A549 treated with Hydrocortisone at 1 μM for 4 hours (cell line): ENCODE data around the gene KLHDC7A. TPM values are rescaled to one million over a fixed set of nuclear protein-coding genes. Genes with fewer than 3 reads are reported as not detected.

Experiments
- total RNA-seq: library from RNA; stranded (reverse); fragments of 200-300 nt; extraction: Qiagen RNA extraction; gene quantifications from 5 replicates; pipeline ENCODE4 v1.2.3, GENCODE V29; 2022

KLHDC7A gene
- total RNA-seq: 1.2 to 2.3 TPM (median 1.3 TPM) in 5 replicates

DNA sequence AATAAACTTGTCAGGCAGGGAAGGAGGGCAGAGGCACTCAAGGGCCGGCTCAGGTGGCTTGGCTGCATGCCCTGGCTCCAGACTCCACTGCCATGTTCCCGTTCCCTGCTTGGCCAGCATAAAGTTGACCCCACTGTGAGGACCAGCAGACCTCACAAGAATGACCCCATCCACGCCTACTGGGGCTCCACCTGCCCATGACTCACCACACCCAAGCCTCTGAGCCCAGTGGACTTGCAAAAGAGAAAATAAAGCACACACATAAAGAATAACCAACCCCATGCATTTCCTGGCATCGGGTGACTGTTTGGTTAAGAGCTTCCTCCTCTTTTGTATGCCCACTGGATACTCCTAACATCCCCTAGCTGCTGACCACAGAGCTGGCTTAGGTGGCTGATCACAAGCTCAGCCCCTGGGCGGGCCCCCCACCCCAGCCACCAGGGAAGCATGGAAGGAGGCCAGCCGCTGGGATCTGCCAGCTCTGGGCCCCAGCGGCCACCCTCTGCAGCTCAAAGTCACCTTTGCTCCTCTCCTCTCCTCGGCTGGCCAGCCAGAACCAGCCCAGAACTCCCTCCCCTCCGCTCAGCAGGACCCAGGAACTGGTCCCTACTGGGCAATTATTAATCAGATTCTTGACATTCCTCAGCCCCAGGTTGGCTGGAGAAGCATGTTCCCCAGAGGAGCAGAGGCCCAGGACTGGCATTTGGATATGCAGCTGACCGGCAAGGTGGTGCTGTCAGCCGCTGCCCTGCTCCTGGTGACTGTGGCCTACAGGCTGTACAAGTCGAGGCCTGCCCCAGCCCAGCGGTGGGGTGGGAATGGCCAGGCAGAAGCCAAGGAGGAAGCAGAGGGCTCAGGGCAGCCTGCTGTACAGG is at the start of gene KLHDC7A:
Gene KLHDC7A, plus strand, starts transcription at position 616 of the 875 bp plus-strand sequence. Its CDS starts 52 bp downstream, at position 668.

Other genes starting within 250 kb of the KLHDC7A start
- 0.63 to 0.78 TPM (median 0.74 TPM) in 5 replicates for gene PAX7, start 149.9 kb downstream of the KLHDC7A start, total RNA-seq